Endothelial cell of umbilical vein (primary cell): ENCODE results near the gene ZNF775. TPM values are rescaled to one million over a fixed set of nuclear protein-coding genes. Genes with fewer than 3 reads are reported as not detected.

Source experiments
- BruUV-seq: library from RNA; stranded (reverse); fragments of 400-500 nt; replicated peaks from 2 replicates; lab custom pipeline; 2021; lab: Mats Ljungman, UMichigan
- CTCF ChIA-PET: fragments of 300-600, 350-600 bp; sonication (Branson Sonifier 250); formaldehyde crosslinking; loops from one replicate; lab custom pipeline; 2021; ENCODE audit warnings: antibody characterized with exemption, inconsistent platforms; lab: Charles Lee
- POLR2A ChIA-PET: fragments of 300-600, 350-600 bp; sonication (Branson Sonifier 250); formaldehyde crosslinking; loops from one replicate; lab custom pipeline; 2021; ENCODE audit warnings: antibody characterized with exemption, inconsistent platforms; lab: Charles Lee
- DNase-seq: peaks from one replicate; pipeline ENCODE4 v3.0.0-alpha.2; 2011; ENCODE audit warnings: low read depth, low spot score
- FAIRE-seq: peaks from 2 replicates; lab custom pipeline; 2011; peaks lifted over from hg19 to GRCh38; lab: Jason Lieb, UNC
- H2AFZ ChIP-seq: 2 replicates; pipeline ENCODE4 v1.6.0; 2012; ENCODE audit warnings: low read depth, low read length, control low read depth, inconsistent platforms
- H3K27ac ChIP-seq: 2 replicates; pipeline ENCODE4 v1.5.1; 2011; ENCODE audit warnings: low read depth, mild to moderate bottlenecking, control low read depth, low read length, moderate library complexity; ENCODE audit not compliant: insufficient read depth
- H3K27me3 ChIP-seq, 2 experiments: 2 replicates each; pipeline versions ENCODE4 v1.6.0 to v1.6.1; 2011; ENCODE audit warnings: low read length in 2 of 2, mixed read lengths in 1 of 2; ENCODE audit not compliant: control insufficient read depth in 2 of 2, insufficient read depth in 2 of 2
- H3K36me3 ChIP-seq, 2 experiments: 2 replicates in 1 of 2; 3 replicates in 1 of 2; pipeline ENCODE4 v1.5.1; 2011; ENCODE audit warnings: low read length in 2 of 2, mild to moderate bottlenecking in 1 of 2, moderate library complexity in 1 of 2; ENCODE audit not compliant: control insufficient read depth in 2 of 2, insufficient read depth in 2 of 2; ENCODE audit errors: extremely low read depth in 1 of 2
- H3K4me1 ChIP-seq: 3 replicates; pipeline ENCODE4 v1.5.1; 2011; ENCODE audit warnings: mild to moderate bottlenecking, low read length; ENCODE audit not compliant: control insufficient read depth, insufficient read depth; ENCODE audit errors: extremely low read depth
- H3K4me2 ChIP-seq: 2 replicates; pipeline ENCODE4 v1.6.1; 2011; ENCODE audit warnings: low read length, control low read depth, mixed read lengths; ENCODE audit not compliant: insufficient read depth
- H3K4me3 ChIP-seq, 3 experiments: fragments of 200-600 bp in 1 of 3; sonication (generic), shearing (Covaris generic) in 1 of 3; replicated peaks in 1 of 3; 2 replicates each; pipeline ENCODE4 v1.5.1; 2011 to 2016; ENCODE audit warnings: control low read depth in 3 of 3, low read length in 3 of 3, mild to moderate bottlenecking in 2 of 3, inconsistent platforms in 1 of 3, low read depth in 1 of 3, moderate library complexity in 1 of 3; ENCODE audit not compliant: insufficient read depth in 1 of 3
- H3K79me2 ChIP-seq: 2 replicates; pipeline ENCODE4 v1.6.0; 2012; ENCODE audit warnings: low read length, inconsistent platforms; ENCODE audit not compliant: control insufficient read depth, insufficient read depth
- H3K9ac ChIP-seq: replicated peaks from 2 replicates; pipeline ENCODE3; 2011; ENCODE audit warnings: low read length, control low read depth; ENCODE audit not compliant: insufficient read depth; ENCODE audit errors: extremely low read depth
- H3K9me1 ChIP-seq: replicated peaks from 3 replicates; pipeline ENCODE4 v1.6.0; 2011; ENCODE audit warnings: mild to moderate bottlenecking, low read length; ENCODE audit not compliant: control insufficient read depth, insufficient read depth; ENCODE audit errors: extremely low read depth
- H3K9me3 ChIP-seq: replicated peaks from 2 replicates; pipeline ENCODE4 v1.5.1; 2012; ENCODE audit warnings: low read length, inconsistent platforms; ENCODE audit not compliant: control insufficient read depth, insufficient read depth
- H4K20me1 ChIP-seq: replicated peaks from 2 replicates; pipeline ENCODE3; 2011; ENCODE audit warnings: mild to moderate bottlenecking, low read length; ENCODE audit not compliant: control insufficient read depth, insufficient read depth; ENCODE audit errors: extremely low read depth
- EZH2 ChIP-seq: IDR thresholded peaks from 2 replicates; pipeline ENCODE4 v1.6.1; 2012; ENCODE audit warnings: borderline replicate concordance, low read depth, mild to moderate bottlenecking, moderate library complexity, low read length, inconsistent platforms; ENCODE audit not compliant: severe bottlenecking
- FOS ChIP-seq: IDR thresholded peaks from 2 replicates; pipeline ENCODE4 v1.6.1; 2011; ENCODE audit warnings: mild to moderate bottlenecking, low read length, moderate library complexity, borderline replicate concordance; ENCODE audit not compliant: insufficient read depth
- GATA2 ChIP-seq: IDR thresholded peaks from 2 replicates; pipeline ENCODE4 v1.7.0; 2011; ENCODE audit warnings: low read depth, mild to moderate bottlenecking, moderate library complexity, mixed read lengths, low read length; ENCODE audit not compliant: insufficient read length, insufficient read depth
- JUN ChIP-seq: IDR thresholded peaks from 2 replicates; pipeline ENCODE4 v1.6.1; 2011; ENCODE audit warnings: borderline replicate concordance, low read depth; ENCODE audit not compliant: insufficient read length, insufficient read depth
- MYC ChIP-seq: IDR thresholded peaks from one replicate; pipeline ENCODE4 v1.6.1; 2011; ENCODE audit warnings: mild to moderate bottlenecking, low read depth, low read length
- POLR2A ChIP-seq: IDR thresholded peaks from 2 replicates; pipeline ENCODE4 v1.6.1; 2012; ENCODE audit warnings: low read depth, mild to moderate bottlenecking, control low read depth, low read length
- POLR2AphosphoS5 ChIP-seq: IDR thresholded peaks from 2 replicates; pipeline ENCODE4 v1.6.1; 2012; ENCODE audit warnings: low read depth, mild to moderate bottlenecking, control low read depth, low read length, moderate library complexity; ENCODE audit not compliant: insufficient read depth
- dilution Hi-C: fragments of 300-500 bp; cut with MboI; formaldehyde crosslinking; loops from one replicate; pipeline ENCODE4 v1.15.0; 2019; ENCODE audit warnings: low sequenced_read_pairs; ENCODE audit not compliant: extremely low pct_ligation_motif_present
- intact Hi-C: fragments of 100-400 bp; cut with micrococcal nuclease; formaldehyde crosslinking; loops from one replicate; pipeline ENCODE4 v1.10.0; 2022
- polyA plus RNA-seq, 4 experiments: library from polyadenylated mRNA; depleted of rRNA in 3 of 4; stranded (reverse) in 3 of 4; unstranded in 1 of 4; fragments of >200 nt; gene quantifications; 2 replicates each; pipeline versions ENCODE4 v1.2.1 to v1.2.3, GENCODE V29; 2011 to 2012; ENCODE audit warnings: missing spikeins in 1 of 4
- total RNA-seq: library from RNA; stranded (reverse); gene quantifications from 2 replicates; pipeline ENCODE4 v1.2.3, GENCODE V29; 2021
- TF ChIP-seq, protein P1 (sequence below): IDR thresholded peaks from 2 replicates; pipeline ENCODE4 v1.6.1; 2011; ENCODE audit not compliant: insufficient read depth, insufficient read length
- TF ChIP-seq, protein P2 (sequence below), 2 donors: IDR thresholded peaks; 1 replicate in 1 of 2; 2 replicates in 1 of 2; pipeline ENCODE4 v1.5.1; 2011; ENCODE audit warnings: low read length in 2 of 2, mild to moderate bottlenecking in 2 of 2, moderate library complexity in 2 of 2, control low read depth in 1 of 2, inconsistent platforms in 1 of 2, low read depth in 1 of 2; ENCODE audit not compliant: insufficient read depth in 1 of 2; ENCODE audit errors: extremely low read depth in 1 of 2

ZNF775 gene
- total and polyA plus RNA-seq, 2 donors (not counting 3 experiments of a cell fraction or from before 2014, with no cell fraction given) = 5.8 to 8.3 TPM

DNA sequence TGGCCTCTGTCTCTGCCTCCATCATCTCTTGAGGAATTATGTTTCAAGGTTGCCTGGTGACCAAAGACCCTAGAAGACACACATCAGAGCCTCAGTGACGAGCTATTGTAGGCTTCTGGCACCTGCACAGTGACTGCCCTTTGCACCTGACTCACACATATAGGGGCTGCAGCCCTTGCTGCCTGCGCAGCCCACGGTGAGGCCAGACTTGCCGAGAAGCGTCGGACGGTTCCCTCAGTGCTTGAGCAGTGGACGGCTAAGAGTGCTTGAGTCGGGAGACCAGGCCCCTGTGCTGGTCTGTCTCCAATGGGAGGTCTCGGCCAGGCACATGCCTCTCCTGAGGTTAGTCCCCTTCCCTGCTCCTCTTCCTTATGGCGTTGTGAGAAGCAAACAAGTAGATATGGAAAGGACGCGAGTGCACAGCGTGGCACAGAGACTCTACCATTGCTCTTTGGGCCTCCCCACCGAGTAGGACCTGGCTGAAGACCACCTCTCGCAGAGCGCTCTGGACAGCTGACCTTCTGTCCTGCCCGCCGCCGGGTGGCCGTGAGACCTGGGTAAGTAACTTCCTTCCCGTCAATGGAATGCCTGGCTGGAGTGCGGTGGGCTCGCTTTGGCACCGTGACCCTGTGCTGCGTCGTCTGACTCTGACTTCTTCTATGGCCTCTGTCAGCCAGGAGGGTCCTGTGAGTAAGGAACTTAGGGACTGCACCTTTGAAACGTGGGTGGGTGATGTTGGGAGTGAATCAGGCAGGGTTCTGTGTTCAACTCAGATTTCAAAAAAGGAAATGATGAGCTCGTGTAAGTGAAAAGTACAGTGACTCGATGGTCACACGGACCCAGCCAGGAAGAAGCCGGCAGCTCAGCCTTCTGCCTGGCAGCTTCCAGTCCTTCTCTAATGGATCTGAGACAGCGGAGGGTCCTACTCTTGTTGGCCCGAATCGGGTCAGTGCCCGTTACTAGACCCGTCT, 33.7 kb downstream of the ZNF775 start:
- DNase-seq = no peak
- no peak for FAIRE-seq
- no peaks in the 10 kb centered on the region for H3K4me1 ChIP-seq
- CTCF ChIA-PET = no interaction called here
- no peak overlapping the region for H3K4me3 ChIP-seq
- no peak for TF ChIP-seq MYC
- TF ChIP-seq, protein P1, sequence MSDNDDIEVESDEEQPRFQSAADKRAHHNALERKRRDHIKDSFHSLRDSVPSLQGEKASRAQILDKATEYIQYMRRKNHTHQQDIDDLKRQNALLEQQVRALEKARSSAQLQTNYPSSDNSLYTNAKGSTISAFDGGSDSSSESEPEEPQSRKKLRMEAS = no peak
- no peak for TF ChIP-seq FOS
- TF ChIP-seq POLR2AphosphoS5 = no peak
- TF ChIP-seq, protein P2, sequence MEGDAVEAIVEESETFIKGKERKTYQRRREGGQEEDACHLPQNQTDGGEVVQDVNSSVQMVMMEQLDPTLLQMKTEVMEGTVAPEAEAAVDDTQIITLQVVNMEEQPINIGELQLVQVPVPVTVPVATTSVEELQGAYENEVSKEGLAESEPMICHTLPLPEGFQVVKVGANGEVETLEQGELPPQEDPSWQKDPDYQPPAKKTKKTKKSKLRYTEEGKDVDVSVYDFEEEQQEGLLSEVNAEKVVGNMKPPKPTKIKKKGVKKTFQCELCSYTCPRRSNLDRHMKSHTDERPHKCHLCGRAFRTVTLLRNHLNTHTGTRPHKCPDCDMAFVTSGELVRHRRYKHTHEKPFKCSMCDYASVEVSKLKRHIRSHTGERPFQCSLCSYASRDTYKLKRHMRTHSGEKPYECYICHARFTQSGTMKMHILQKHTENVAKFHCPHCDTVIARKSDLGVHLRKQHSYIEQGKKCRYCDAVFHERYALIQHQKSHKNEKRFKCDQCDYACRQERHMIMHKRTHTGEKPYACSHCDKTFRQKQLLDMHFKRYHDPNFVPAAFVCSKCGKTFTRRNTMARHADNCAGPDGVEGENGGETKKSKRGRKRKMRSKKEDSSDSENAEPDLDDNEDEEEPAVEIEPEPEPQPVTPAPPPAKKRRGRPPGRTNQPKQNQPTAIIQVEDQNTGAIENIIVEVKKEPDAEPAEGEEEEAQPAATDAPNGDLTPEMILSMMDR (IDR thresholded peaks at IDR 0.05; ENCODE audit: extremely low read depth in 1 of 2, insufficient read depth in 1 of 2, low read depth in 1 of 2, low read length in 2 of 2) = no peak
- no peak for TF ChIP-seq POLR2A
- TF ChIP-seq GATA2 = no peak
- no peak for TF ChIP-seq JUN
- no peak for TF ChIP-seq EZH2
- H3K27me3 ChIP-seq = no peaks in the 10 kb centered on the region
- no TSS peak for BruUV-seq
- no peaks in the 10 kb centered on the region for H3K9me1 ChIP-seq
- no peak overlapping the region for H3K9ac ChIP-seq
- H3K27ac ChIP-seq = no peak overlapping the region
- no peak overlapping the region for H2AFZ ChIP-seq
- dilution Hi-C loops (no loop called here), intact Hi-C loops (no loop called here)
- no peaks in the 10 kb centered on the region for H3K9me3 ChIP-seq
- no peaks in the 10 kb centered on the region for H3K36me3 ChIP-seq
- no peaks in the 10 kb centered on the region for H3K79me2 ChIP-seq
- POLR2A ChIA-PET = no interaction called here
- H4K20me1 ChIP-seq = no peaks in the 10 kb centered on the region
- no peak overlapping the region for H3K4me2 ChIP-seq
